Right renal pelvis (tissue), 4 donors: Measurements from ENCODE around the gene SLC38A9. TPM values are rescaled to one million over a fixed set of nuclear protein-coding genes. Genes with fewer than 3 reads are reported as not detected.
"Not testable (repeated sequence)": the region's sequence is repeated elsewhere in the genome, so short reads cannot be mapped to it uniquely, and the experiment has no call there.

Experiments used
- DNase-seq, 4 donors: peaks; one replicate each; pipeline ENCODE4 v3.0.0-alpha.2; 2013; ENCODE audit warnings: low read depth in 4 of 4, low spot score in 3 of 4, missing footprints in 1 of 4
- polyA plus RNA-seq, 4 donors: library from polyadenylated mRNA; unstranded; fragments of 120-200 nt; gene quantifications; one replicate each; pipeline ENCODE4 v1.2.1, GENCODE V29; 2013; ENCODE audit not compliant: insufficient read length in 4 of 4

Gene SLC38A9, protein sequence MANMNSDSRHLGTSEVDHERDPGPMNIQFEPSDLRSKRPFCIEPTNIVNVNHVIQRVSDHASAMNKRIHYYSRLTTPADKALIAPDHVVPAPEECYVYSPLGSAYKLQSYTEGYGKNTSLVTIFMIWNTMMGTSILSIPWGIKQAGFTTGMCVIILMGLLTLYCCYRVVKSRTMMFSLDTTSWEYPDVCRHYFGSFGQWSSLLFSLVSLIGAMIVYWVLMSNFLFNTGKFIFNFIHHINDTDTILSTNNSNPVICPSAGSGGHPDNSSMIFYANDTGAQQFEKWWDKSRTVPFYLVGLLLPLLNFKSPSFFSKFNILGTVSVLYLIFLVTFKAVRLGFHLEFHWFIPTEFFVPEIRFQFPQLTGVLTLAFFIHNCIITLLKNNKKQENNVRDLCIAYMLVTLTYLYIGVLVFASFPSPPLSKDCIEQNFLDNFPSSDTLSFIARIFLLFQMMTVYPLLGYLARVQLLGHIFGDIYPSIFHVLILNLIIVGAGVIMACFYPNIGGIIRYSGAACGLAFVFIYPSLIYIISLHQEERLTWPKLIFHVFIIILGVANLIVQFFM
- polyA plus RNA-seq: 10 to 100 TPM; 25.8 to 38.9 (median 34.9) TPM

DNA sequence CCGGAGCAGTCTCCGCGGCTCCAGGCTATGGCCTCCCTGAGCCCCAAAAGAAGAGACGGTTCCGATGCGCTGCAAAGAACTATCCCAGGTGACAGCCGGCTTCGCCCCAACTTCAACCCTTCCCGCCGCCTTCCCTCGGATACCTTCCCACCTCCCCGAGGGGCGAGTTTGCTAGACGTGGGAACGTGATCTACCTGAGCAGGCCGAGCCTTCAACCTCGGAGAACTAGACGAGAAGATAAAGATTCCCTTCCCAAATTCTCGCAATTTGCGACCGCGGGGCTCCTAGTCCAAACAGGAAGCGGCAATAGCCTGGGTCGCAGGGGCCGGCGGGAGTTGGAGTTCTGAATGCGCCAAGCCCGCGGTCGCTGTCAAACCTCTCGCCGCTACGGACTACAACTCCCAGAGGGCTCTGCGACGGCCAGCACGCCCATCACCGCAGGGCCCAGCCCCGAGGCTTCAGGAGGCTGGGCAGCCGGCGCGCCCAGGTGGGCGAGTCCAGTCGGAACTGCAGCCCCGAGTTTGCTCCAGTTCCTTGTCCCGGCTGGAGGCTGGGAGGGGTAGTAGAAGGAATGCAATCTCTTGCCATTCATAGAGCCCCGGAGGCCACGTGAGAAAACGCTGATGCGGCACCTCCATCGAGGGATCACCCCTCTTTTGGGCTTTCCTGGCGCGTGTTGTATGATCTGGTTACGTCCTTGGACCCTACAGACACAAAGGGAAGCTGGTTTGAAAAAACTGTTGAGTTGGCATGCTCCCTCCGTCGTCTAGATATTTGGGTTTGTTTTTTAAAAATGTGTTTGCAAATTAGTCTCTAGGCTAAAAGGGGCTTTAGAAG is at the start of gene SLC38A9:
Gene SLC38A9, minus strand, starts transcription at position 302 of the 837 bp plus-strand sequence. CDS start 14,366 bp downstream, outside the sequence.
- peak; percentile 83 to 93 (median 90) for DNase-seq

DNA sequence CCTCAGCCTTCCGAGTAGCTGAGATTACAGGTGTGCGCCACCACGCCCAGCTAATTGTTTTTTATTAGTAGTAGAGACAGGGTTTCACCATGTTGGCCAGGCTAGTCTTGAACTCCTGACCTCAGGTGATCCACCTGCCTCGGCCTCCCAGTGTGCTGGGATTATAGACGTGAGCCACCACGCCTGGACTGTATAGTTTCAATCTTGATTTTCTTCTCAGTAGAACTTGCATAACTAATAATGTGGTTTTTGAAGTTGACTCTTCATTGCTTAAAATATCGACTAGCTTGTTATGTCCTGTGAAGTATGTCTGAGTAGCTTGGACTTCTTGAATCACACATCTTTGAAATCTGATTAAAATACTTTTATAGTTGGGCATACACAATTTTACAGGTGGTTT is 49.6 kb upstream of the SLC38A9 start:
- DNase-seq: not testable (repeated sequence)

DNA sequence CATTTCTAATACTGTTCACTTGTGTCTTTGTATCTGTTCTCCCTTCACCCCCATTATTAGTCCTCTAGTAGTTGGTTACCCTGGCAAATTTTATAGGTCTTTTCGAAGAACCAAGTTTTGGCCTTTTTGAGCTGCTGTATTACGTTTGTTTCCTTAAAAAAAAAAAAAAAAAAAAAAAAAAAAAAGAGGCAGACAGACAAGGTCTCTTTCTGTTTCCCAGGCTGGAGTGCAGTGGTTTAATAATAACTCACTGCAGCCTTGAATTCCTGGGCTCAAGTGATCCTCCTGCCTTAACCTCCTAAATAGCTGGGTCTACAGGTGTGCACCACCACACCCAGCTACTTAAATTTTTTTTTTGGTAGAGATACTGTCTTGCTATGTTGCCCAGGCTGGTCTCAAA is 46.6 kb upstream of the SLC38A9 start:
- no peak for DNase-seq

DNA sequence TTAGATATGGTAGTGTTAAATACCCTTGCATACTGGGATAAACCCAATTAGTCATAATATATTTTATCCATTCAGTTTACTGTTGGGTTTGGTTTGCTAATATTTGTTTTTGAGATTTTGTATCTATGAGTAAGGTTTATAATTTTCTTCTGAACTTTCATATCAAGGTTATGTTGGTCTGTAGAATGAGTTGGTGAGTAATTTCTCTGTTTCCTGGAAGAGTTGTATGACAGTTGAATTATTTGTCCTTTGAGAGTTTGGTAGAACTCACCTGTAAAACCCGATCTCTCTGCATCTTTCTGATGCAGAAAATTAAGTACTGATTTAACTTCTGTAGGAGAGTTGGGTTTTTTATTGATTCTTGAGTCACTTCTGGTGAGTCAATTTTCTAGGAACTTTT is 46.1 kb upstream of the SLC38A9 start:
- no peak for DNase-seq

DNA sequence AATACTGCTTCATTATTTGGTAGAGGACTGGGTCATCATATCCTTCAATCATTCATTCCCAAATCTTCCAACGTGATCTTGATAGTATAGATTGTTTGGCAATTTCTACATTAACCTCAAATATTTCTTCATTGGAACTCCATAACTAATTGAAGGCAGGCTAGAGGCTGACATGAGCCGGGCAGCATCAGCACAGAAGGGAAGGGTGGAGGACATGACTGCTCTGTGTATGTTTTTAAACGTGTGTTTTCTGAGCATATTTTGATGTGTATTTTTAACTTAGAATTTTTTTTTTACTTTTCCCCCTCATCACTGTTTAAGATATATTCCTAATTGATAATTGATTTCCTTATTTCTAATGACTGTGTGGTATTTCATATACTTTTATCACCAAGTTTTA is 38.4 kb upstream of the SLC38A9 start:
- DNase-seq: no peak

DNA sequence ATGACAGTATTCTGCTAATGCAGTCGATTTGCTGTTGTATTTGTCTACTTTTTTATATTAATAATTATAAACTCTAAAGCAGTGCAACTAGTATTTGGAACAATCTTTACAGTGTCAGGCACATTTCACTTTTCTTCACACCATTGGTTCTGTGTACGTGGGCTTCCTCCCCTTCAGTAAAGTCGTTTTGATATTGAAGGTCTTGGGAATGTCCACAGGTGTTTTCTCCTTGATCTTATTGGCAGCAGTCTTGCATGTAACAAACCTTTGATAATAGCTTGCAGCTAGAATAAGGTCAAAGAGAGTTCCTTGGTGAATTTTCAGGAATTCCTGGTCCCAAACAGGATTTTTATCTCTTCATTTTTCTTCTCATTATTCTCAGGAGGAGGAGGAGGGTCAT is 37.9 kb upstream of the SLC38A9 start:
- DNase-seq: no peak

DNA sequence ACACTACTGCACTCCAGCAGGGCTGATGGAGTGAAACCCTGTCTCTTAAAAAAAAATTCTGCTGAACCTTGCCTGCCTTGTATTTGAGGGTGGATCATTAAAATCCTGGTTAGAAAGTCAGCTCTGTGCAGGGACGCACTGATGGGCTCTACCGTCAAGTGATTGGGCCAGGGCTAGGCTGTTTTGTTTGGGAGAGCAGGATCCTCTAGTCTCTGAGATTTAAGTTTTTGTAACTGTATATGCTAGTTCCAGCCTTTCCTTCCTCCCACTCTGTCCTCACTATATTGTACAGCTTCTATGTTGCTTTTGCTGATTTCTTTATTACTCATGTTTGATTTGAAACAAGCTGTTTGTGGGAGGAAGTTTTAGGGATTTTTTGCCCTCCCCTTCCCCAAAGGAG is 37.3 kb upstream of the SLC38A9 start:
- peak in 2 of 4 donors; percentile 3 to 5 for DNase-seq

DNA sequence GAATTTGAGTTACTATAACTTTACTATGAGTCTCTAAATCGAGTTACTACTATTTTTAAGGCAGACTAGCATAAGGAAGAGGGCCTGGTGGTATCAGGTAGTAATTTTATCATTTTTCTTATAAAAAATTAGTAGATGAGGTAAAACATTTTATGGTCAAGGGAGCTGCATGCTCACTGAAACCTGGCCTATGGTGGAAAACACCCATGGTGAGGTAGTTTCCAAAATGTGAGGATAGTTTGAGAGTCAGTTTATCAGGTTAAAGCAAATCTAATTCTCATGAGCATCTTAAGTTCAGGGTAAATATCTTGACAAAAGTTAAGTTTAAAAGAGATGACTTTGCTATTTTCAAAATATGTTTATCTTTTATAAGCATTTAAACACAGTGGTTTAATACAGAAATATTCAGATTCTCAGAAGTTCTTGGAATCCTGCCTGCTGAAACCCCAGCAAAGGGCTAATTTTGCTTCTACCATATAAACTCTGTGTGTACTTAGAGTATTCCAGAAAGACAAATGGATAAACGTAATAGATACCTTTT is 35.7 kb upstream of the SLC38A9 start:
- no peak for DNase-seq

DNA sequence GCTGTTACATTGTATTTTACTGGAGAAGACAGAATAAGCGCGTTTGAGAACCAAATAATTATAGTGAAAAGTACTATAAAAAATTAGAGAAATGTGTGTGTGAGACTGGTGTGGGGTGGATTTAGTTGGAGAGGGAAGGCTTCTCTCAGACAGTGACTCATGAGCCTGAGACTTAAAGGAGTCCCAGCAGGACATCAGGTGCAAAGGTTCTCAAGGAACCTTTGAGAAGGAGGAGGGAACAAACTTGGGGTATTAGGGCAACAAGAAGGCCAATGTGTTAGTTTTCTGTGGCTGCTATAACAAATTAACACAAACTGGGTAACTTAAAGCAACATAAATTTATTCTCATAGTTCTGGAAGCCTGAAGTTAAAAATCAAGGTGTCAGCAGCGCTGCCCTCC is 30.7 kb upstream of the SLC38A9 start:
- DNase-seq: no peak

DNA sequence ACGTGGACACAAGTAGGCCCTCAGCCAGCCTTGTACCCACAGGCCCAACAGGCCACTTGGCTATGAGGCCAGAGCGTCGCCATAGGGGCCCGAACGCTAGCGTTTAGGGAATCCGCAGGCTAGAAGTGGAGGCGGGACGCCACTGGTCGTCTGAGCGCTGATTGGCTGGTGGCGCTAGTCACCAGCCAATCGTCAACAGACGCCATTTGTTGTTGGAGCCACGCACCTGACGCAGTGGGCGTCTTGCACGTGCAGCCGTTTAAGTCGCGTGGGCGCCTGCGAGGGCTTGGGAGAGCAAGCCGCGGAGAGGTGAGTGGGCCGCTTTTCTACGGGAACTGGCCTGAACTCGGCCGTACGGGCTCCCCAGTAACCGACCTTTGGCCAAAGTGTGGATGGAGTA is 25.7 kb upstream of the SLC38A9 start, which contains the start of gene DDX4:
Gene DDX4, plus strand, starts transcription at position 269 of the 400 bp plus-strand sequence. CDS start 903 bp downstream, outside the sequence.
- DNase-seq: no peak

DNA sequence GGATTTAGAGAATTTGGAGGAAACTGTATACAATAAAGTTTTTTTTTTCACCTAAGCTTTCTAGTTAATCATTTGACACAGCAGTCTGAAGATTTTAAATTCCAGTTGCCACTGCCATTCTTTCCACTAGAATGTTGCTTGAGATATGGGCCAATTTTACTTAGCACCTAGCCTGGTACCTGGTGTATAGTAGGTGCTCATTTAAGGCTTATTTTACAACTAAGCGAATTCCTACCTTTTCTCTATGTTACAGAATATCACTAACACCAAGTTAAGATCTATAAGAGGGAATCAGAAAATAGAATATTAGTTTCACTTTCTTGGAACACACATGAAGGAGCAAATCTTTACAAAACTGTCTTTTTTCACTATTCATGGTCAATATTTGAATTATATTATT is 22.5 kb upstream of the SLC38A9 start:
- DNase-seq: no peak

DNA sequence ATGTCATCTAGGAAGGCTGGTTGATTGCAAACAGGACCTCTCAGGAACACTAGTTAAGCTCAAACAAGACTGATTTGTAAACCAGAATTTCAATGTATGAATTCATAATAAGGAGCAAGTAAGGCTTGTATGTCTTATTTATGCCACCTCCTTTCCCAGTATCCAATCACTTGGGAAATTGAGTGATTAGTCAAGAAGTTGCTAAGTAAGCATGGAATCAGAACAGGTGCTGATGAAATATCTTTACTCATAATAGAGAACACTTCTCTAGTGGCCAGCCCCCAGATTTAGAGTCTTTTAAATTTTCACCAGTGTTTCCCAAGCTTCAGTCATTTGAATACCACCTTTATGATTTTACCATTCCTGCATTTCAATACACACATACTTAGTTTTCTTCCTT is 20.5 kb upstream of the SLC38A9 start:
- no peak for DNase-seq

DNA sequence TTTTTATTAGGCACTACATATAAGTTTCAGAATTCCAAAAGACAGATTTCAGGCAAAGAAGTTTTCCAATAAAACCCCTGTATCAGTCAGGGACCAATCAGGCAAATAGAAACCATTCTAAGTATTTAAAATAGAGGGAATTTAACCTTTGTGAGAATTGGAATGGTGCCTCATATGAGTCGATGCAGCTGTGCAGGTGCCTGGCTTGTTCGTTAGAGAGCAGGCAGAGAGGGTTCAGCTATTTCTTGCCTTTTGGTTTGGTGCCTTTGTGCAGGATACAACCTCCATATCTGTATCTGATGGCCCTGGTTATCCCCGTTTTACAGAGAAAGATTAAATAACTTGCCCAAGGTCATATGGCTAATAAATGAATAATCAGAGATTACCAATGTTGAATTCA is 19.7 kb upstream of the SLC38A9 start:
- DNase-seq: no peak

DNA sequence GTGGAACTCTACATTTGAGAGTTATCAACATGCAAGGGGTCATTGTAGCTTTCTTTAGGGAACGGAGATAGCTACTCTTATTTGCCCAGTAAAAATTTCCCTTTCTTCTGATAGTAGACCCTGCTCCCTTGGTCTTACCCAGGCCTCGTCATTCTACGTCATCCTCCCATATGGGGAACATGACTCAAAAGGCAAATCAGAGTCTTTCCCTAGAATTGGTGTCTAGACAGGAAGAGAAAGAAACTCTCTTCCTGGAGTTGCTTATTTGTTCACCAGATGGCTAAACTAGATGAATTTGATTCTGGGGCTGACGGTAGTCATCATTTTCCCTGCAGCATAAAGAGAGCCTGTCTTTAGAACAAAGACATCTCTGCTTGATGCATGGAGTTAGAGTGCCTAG is 12.2 kb upstream of the SLC38A9 start:
- DNase-seq: no peak

DNA sequence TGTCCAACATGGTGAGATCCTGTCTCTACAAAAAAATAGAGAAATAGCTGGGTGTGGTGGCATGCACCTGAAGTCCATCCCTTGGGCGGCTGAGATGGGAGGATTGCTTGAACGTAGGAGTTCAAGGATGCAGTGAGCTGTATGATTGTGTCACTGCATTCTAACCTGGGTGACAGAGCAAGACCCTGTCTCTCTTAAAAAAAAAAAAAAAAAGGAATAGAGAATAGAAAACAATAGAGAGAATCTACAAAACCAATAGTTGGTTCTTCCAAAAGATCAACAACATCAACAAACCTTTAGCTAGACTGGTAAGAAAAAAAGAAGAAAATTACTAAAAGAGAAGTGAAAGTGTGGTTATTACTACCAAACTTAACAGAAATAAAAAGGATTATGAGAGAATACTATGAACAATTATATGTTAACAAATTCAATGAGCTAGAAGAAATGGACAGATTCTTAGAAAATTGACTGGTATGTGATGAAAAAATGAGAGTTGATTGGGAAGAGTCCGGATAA is 8.1 kb upstream of the SLC38A9 start:
- no peak for DNase-seq

DNA sequence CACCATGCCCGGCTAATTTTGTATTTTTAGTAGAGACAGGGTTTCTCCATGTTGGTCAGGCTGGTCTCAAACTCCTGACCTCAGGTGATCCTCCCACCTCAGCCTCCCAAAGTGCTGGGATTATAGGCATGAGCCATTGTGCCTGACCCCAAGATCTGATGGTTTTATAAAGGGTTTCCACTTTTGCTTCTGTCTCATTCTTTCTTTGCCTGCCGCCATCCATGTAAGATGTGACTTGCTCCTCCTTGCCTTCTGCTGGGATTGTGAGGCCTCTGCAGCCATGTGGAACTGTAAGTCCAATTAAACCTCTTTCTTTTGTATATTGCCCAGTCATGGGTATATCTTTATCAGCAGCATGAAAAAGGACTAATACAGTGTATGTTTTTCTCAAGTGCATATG is 6.9 kb upstream of the SLC38A9 start:
- not testable (repeated sequence) for DNase-seq

DNA sequence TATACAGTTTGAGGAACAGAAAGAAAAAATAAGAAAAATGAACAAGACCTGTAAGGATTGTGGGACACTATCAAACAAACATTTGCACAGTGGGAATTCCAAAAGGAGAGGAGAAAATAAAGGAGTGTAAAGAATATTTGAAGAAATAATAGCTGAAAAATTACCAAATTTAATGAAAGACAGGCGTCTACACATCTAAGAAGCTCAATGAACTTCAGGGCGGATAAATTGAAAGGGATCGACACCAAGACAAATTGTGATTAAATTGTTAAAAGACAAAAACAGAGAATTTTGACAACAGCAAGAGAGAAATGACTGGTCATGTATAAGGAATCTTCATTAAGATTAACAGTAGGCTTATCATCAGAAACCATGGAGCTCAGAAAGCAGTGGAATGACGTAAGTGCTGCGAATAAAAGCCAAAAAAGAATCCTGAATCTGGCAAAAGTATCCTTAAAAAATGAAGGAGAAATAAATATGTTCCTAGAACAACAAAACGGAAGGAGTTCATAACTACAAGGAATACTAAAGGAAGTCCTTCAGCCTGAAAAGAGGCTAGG is 3.5 kb upstream of the SLC38A9 start:
- DNase-seq: no peak

DNA sequence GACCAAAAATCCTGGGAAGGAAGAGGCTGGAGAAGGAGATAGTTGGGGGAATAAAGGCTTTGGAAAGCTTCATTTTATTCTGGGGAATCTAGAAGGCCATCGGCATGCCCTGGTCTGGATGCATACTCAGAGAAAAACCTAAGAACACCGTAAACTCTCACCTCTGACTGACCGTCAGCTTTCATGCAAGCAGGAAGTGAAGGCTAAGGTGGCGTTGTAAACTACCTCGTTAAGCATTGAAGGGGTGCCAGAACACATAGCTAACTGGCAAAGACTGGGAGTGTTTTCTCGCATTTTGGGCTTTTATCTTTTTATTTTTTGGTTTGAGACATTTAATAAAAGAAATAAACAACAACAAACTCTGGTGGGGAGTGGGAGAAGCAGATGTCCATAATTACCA is 2.6 kb upstream of the SLC38A9 start:
- DNase-seq: no peak

DNA sequence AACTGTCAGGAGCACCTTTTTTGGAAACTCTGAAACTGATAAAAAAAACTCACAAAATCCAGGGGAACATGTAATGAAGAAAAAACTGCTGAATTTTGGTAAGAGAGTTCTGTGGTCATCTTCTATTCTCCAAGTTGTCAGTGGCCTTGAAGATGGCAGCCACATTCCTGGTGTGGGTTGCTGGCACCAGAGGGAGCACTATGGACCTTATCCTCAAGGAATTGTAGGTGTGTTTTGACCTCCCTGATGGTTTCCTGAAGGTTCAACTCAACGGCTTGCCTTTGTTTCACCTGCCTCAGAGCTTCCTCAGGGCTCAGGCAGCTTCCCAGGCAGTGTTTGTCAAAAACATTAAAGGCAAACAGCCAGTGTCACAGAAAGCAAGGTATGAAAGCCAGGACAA is 2.2 kb upstream of the SLC38A9 start:
- DNase-seq: no peak

DNA sequence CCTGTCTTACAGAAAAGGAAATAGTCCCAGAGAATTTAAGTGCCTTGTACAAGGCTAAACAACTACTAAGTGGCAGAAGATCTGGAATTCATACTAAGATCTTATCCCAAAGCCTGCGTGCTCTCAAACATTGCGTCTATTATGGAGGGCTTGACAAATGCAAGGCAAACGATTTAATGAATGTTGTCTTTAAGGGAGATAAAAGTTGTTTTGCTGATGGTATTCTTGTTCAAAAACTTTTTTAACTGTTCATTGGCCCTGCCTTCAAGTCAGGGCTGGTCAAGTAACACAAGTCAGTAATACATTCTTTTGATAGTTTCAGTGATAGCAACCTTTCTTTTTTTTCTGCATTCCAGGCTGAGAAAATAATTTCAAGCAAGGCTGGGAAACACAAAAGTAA is 1.7 kb upstream of the SLC38A9 start:
- no peak for DNase-seq
